HG02623 (cell line): ENCODE measurements around the gene APOB.
A peak's percentile ranks its signal among the peaks of the same experiment; 100 is the strongest.

Experiments
- ATAC-seq: cut with Tn5 transposase; IDR thresholded peaks from one replicate; pipeline ENCODE4 v1.9.1; 2021; ENCODE audit warnings: moderate library complexity; ENCODE audit not compliant: unreplicated experiment

APOB gene

DNA sequence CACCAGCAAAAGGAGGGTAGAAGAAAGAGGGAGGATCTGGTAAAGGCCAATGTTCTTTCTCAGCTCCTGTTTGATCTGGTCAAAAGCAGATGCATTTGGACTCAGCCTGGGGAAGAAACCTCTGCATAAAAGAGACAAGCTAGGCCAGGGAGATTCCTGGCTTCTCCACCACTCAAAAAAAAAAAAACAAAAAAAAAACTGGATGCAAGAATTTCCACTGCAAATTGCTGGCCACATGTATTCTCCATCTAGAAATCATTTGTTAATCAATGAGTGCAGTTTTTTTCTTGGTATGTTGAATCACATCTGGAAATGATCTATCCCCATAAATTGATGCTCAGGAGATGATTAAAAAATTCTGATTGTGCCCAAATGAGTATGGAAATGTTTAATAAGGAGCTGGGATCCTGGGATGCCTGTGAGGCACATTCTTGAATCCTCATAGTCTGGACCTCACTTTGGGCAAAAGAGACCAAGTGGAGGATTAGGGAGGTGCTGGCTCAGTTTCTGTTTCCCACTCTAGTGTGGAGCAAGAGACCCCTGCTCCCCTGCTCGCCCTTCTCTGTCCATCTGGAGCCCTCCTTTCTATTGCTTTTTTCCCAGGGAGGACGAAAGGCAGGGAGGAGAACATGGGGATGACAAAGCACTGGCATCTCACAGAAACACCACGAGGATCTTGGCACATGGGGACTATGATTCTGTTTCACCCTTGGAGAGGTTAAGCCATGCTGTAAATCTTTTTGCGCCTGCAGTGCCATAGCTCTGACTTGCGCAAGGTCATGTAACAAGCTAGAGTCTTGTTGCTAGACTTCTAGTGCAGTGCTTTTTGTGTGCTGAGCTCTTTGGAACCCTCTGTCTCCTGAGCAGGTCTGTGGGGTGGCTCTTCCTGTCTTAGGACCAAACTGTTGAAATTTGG, 57.6 kb downstream of the APOB start:
- ATAC-seq, result no peak

DNA sequence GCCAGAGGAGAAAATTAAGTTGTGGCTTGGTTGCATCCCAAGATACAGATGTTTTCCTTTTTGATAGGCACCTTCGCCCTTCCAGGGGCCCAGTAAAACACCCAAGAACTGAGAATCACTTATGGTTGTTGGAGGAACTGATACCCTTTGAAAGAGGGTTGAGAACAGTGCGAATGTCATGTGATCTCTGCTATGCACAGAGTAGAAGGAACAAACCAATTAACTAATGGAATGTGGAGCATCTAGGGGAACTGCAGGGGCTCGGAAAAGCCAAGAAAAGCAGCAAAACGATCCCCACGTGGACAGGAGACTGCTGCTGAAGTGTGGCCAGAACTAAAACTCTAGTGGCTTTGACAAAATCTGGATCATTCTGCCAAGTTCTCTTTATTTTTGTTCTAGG, 58.8 kb downstream of the APOB start:
- no peak for ATAC-seq

DNA sequence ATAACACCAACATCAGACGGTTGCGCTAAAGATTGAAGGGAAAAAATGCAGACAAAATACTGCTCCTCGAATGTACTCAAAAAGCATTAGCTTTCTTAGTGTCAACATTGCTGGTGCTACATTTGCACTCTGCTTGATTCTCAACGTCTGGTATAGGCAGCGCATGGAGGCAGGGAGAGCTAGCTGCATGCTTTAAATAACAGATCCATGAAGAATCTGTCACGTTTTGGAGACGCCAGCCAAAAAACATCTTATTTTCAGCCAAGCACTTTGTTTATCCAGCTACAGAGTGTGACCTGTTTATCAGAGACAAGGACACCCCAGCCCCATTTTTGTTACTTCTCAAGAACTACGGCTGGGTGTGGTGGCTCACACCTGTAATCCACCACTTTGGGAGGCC, 59.5 kb downstream of the APOB start:
- ATAC-seq, result no peak

DNA sequence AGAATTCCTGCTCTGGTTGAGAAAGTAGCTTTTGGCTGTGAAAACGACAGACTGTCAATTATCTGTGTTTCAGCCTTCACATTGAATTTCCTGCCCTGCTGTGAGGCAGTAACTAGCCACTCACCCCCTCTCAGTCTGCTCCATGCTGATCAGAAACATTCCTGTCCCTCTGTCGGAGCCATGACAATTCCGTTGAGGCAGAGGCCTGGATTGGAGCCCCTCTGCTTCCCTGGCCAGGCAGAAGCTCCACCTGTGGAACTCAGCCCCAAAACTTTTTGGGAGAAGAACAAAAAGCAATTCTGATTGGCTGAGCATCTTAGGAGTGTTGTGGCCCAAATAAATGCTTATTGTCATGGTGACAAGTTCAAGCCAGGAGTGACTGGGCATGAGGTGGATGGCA, 60.0 kb downstream of the APOB start:
- no peak for ATAC-seq

DNA sequence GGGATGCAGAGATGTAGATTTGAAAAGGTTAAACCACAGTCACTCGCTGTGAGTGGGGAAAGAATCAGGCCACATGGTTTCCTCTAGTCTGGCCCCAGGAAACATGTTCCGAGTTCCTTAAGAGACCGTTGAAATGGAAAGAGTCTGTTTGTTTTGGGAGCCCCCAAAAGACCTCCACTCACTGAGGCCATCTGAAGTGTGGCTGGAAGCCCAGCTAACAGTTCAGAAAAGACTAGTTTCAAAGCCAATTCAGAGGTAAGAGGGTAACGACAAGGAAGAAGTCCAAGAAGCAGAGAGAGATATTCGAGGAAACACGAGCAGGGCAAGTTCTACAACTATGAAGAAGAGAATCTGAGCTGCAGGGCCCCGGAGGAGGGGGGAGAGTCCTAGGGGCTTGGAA, 61.0 kb downstream of the APOB start:
- no peak for ATAC-seq

DNA sequence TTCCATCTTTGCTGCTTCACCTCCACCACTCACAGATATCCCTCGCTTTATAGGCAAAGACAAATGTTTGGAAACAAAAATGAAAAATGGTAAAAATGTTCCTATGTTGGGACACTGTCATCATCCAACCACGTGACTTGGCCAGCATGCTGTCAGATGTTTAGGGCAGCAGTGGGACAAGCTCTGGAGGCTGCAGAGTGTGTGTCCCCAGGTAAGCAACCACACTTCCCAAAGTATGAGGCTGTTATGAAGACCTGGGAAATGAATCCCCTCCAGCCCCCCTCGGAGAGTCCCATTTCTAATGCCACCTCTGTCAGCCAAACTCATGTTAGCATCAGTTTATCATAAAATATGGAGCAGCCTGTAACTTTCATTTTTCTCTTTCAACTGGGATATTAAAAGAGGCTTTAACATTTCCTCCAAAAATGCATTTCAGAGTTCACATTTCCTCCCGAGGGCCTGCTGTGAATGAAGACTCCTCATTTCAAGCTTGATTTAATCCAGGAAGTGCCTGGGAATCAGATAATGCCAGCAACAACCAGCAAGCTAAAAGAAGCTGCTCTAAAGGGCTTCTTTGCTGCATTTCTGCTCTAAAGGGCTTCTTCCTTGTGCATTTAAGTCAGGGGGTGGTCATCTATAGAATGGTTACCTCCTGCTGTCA, 66.2 kb downstream of the APOB start:
- ATAC-seq, result no peak

DNA sequence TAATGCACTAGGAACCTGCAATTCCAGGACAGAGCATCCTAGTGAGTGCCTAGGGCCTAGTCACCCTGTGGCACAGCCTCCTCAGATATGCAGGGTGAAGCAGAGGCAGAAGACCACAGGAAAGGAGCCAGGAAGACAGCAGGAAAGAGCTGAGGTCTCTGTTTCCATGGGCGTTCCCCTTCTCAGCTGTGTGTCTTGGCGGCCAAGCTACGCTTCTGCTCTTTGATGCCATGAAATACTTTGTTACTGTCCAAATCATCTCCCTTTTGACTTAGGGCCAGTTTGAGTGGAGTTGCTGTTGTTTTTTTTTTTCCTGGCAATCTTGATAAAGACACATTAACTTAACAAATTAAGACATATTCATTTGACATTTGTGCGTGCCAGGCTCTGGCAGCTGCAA, 67.3 kb downstream of the APOB start:
- no peak for ATAC-seq

DNA sequence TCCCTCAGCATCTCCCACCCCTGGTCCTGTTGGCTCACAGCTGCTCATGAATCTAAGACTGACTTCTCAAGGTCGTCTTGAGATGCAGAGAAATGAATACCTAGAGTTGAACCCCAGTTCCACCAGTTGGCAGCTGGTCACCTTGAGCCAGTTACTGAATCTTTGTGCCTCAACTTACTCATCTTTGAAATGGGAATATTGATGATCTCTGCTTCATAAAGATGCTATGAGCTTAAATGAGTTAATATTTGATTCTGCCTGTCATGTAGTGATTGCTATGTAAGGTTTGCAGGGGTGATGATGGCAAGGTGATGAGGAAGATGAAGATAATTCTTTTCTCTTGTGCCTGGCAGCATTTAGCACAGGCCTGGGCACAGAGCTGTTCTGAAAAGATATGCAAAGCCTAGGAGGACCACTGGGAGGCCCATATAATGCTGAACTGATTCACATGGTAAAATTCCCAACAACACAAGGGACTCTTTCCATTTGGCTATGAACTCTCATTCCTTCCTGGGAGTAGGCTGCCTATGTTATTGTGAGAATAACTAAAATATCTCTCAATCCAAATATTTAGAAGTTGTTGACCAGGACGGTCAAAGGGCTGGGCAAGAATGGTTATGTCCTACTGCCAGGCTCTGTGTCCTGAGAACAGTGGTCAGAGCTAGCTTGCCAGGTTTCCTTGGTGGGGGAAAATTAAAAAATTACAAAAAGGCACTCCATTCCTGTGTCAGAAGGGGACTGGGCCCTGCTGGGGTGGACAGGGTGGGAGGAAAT, 70.9 kb downstream of the APOB start:
- ATAC-seq, result no peak

DNA sequence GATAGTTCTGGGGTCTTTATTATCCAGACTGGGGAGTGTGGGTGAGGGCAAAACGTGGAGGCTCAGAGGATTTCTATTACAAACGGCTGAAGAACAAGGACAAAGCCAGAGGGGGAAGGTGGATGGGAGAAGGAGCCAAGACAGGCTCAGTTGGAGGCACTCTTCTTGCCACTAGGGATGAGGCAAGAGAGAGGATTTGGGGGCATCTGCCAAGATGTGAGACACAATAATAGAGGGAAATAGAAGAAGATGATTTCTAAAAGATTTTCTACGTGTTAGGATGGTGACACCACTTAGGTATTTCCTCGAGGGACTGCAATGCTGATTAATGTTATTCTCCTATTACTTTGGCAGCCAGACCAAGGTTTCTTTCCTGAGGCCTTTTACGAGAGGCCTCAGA, 71.8 kb downstream of the APOB start:
- ATAC-seq, result no peak

DNA sequence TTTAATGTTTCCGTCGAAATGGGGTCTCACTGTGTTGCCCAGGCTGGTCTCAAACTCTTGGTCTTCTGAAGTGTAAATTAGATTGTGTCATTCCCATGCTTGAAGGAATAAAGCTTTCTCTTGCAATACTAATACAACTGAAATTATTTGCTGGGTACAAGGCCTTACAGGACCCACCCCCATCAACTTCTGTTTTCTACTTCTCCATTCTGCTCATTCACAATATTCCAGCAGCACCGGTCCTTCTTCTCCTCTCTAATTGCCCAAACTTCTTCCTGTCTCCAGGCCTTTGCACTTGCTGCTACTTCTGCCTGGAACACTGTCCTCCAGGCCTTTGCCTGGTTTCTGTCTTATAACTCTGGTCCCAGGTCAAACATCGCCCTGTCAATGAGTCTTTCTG, 73.8 kb downstream of the APOB start:
- ATAC-seq, result no peak

DNA sequence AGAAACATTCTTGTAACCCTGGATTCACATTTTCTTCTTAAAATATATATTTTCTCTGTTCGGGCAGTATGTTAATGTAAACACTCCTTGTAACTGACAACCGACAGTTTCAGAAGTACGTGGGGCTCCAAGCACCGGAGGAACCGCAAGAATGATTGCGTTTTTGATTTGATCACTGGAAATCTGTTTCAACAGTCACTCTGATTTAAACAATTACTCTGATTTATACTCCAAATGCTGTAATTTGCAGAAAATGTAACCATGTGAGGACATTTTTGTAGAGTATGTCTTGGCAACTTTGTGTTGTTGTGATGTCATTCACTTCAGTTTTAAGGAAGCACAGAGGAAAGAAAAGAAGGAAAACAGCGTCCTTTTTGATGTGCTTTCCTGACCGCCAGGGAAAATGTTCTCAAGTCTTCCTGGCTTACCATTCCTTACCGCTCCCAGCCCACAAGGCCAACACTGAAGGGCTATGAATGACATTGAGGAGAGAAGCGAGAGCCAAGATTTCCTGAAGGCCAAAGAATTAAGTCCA, 77.7 kb downstream of the APOB start:
- ATAC-seq, result no peak

DNA sequence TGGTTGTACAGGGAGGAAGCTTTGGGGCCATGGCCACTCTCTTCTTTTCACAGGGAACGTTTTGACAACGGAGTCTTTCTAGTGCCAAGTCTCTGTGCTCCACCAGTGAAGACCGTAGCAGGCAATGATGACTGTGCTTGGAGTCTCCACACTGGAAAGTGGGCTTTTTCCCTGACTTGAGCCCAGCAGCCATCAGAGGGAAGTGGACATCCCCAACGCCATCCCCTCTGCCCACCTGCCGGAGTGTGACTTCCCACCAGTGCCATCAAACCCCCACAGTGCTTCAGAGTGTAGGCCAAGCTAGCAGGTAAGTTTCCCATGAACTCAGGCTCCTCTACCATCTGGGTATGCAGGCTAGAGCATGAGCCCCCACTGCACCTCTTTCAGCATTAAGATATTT, 78.7 kb downstream of the APOB start:
- no peak for ATAC-seq

DNA sequence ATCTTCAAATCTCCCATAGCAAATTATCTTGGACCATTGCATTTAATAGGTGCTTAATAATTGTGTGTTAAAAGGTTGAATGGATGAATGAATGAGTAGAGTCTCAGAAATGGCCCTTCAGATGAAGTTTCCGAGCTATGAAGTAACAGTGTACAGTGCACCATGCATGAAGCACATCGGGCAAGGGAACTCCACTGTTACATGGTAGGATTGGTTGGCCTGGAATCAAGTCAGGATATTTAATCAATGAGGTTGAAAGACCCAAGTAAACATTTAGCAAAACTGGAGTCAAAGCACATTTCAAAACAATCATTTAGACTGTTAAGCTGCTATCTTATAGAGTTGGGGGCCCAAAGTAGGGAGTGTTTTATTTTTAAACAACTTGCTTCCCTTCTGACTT, 80.0 kb downstream of the APOB start:
- ATAC-seq, result no peak

DNA sequence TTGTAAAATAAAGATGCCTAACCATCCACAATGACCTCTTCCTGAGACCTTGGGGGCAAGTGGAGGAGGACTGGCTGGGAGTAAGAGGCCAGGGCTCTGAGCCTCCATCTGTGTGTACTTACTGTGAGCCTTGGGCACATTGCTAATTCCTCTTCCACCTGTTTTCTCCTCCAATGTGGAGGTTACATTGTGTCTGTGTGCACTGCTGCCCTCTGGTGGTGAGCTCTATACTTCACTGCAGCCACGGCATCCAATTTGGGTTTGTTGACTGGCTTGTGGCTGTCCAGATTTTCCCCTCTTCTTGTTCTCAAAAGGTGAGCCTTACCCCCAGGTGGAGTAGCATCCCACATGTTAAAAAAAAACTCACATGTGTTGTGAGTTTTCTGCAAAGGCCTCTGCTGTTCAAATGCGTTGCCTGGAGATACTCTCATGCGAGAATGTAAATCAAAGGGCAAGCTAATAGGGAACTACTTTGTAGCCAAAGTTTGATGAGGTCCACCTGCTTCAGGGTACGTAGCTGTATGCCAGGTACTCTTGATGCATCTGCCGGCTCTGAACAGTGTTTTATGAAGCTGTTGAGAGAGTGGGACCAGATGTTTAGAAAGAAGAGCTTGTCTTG, 80.8 kb downstream of the APOB start:
- peak; percentile 61 for ATAC-seq

DNA sequence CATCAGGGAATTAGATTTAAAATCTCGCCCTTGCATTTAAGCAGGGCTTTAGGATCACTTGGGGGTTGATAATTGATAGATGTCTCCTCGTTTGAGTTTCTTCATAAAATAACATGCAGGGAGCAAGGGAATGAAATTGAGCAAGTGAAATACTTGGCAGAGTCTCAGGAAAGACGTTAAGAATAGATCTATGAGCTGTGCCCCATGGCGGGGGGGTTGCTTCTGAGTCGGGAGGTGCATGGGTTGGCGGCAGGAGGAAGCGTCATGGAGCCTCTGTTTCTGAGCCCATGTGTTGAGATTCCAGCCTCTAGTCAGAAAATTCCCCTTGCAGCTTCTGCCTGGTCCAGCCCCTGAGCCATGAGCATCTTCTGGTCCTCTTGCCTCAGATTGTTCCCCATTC, 82.0 kb downstream of the APOB start:
- ATAC-seq, result no peak

DNA sequence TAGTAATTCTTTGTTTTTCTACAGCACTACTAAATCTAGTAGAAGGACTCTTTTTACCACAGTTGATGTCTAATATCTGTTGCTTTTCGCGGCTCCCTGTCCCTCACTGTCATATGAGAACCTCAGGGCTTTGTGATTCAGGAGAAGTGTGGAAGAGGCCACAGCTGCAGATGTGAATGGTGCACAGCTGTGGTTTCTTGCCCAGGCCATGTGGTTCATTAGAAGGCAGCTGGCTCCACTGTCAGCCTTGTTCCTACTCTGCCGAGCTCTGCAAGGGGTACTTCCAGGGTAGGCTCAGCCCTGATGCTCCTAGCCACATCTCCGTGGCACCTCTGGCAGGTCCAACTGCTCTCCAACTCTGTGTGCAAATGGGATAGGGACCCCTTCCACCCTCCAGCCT, 83.9 kb downstream of the APOB start:
- ATAC-seq, result no peak

DNA sequence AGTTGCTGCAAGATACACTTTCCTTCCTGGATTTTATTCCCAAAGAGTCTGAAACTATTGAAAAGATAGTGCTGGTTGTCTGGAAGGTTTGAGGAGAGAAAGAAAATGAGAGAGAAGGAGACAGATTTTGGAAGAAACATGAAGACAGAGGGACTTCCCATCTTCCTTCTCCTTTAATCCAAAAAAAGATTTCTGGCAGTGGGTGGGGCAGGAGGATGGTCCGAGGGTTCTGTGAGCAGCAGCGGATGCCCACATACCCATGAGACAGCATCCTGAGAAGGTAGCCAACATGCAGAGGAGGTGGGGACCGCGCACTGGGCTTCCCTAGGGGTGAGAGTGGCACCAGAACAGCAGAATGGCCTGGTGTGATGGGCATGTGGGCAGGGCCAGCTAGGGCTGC, 84.6 kb downstream of the APOB start:
- ATAC-seq, result no peak

DNA sequence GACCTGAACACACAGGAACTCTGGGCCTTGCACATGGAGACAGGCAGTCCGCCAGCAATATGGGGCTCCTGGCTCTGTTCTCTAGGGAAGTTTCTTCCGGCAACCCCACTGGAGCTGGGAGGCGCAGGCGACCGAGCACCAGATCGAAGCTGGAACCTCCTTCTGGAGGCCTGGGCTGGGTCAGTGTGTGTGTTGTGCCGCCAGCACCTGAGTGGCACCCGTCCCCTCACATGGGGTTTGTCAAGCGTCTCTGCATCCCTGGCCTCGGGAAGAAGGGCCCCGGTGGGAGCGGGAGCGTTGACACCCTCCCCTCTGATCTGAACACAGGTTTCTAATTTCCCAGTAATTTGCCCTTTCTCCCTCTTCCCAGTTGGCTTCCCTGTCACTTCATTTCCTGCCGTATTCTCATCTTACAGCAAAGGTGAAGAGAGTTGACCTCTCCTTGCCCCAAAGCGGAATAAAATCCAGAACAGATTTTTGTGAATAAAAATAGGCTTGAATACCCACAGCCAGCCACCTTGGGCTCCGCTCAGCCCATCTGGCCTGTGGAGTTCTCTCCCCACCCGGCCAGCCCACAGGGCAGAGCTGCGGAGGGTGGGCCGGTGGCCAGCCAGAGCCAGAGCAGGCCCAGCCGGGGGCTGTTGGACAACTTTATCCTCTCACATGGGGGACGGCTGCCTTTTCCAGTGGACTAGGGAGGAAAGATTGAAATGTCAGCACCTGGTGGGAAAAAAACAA, 85.9 kb downstream of the APOB start:
- no peak for ATAC-seq

DNA sequence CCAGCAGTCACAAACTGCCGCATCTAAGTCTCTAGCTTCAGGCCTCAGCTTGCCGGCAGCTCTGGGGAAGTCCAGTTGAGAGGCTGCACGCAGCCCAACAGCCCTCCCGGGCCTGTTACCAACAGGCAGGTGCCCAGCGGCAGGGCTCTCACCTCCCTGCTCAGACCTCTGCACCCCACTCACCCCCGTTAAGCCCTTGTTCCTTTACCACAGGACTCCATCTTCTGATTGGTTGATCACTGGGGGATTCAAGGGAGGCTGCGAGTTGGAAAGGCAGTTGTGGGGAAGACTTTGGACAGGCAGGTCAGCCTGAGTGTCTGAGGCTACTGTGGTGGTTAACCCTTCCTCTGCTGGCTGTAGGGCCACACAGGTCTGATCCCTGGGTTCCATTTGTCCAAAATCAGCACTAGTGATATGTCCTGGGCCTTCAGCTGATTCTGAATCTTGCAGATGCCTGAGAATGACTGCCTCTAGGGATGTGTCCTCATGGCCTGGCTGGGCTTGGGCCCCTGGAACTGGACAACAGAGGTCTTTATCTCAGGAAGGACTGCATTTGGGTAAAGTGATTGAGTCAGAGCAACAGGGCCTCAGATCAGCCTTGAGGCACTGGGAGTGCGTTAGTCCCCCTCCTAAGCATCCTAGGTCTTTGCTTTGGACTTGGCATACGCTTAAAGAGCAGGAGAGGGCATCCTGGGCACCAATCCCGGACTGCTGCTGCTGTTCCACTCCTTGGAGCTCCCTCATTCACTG, 88.4 kb downstream of the APOB start:
- no peak for ATAC-seq
